HCT116 (cell line): ENCODE results near the gene ACTR3. TPM values are rescaled to one million over a fixed set of nuclear protein-coding genes. Genes with fewer than 3 reads are reported as not detected.

Experiments
- ATAC-seq: fragments of 200-7000 bp; cut with Tn5 transposase; 2 replicates; pipeline ENCODE4 v1.9.1; 2020; ENCODE audit warnings: mild to moderate bottlenecking, moderate library complexity
- BruUV-seq: library from RNA; stranded (reverse); fragments of 400-500 nt; replicated peaks from 2 replicates; lab custom pipeline; 2021; lab: Mats Ljungman, UMichigan
- CTCF ChIA-PET: fragments of 300-600 bp; sonication (Branson Sonifier 250); formaldehyde crosslinking; loops from one replicate; lab custom pipeline; 2021; ENCODE audit warnings: antibody characterized with exemption; lab: Charles Lee
- POLR2A ChIA-PET: fragments of 300-600, 350-600 bp; sonication (Branson Sonifier 250); formaldehyde crosslinking; loops from one replicate; lab custom pipeline; 2021; ENCODE audit warnings: antibody characterized with exemption; lab: Charles Lee
- RAD21 ChIA-PET, 2 experiments: fragments of 300-600 bp; sonication (Branson Sonifier 250); formaldehyde crosslinking; loops; one replicate each; lab custom pipeline; 2023; ENCODE audit warnings: low total read pairs in 2 of 2; ENCODE audit not compliant: uncharacterized antibody in 2 of 2, unreplicated experiment in 2 of 2, low non-redundant PET in 1 of 2; lab: Charles Lee
- DNase-seq: peaks from one replicate; pipeline ENCODE4 v3.0.0-alpha.2; 2010; ENCODE audit warnings: low read depth, low spot score
- H2AFZ ChIP-seq: fragments of 200-600 bp; shearing (Covaris generic), sonication (generic); 2 replicates; pipeline ENCODE4 v1.6.1; 2017; ENCODE audit warnings: low read depth, mixed run types, mixed read lengths, antibody characterized with exemption, low read length; ENCODE audit not compliant: poor library complexity, severe bottlenecking
- H3K27ac ChIP-seq: 2 replicates; pipeline ENCODE4 v1.5.1; 2012; ENCODE audit warnings: low read depth, low read length
- H3K27me3 ChIP-seq: fragments of 200-600 bp; sonication (generic); 2 replicates; pipeline ENCODE4 v1.6.1; 2016; ENCODE audit warnings: mixed run types, low read length, mixed read lengths; ENCODE audit not compliant: insufficient read depth
- H3K36me3 ChIP-seq, 2 experiments: fragments of 200-500 bp in 1 of 2; fragments of 200-600 bp in 1 of 2; sonication (Bioruptor generic) in 1 of 2; sonication (generic) in 1 of 2; 2 replicates each; pipeline versions ENCODE4 v1.5.1 to v1.6.1; 2014 to 2016; ENCODE audit warnings: low read length in 2 of 2, inconsistent platforms in 1 of 2, mixed read lengths in 1 of 2, mixed run types in 1 of 2; ENCODE audit not compliant: insufficient read depth in 2 of 2, control insufficient read depth in 1 of 2
- H3K4me1 ChIP-seq, 2 experiments: fragments of 200-600 bp in 1 of 2; sonication (generic) in 1 of 2; 2 replicates each; pipeline versions ENCODE4 v1.5.1 to v1.6.1; 2012 to 2017; ENCODE audit warnings: low read length in 2 of 2, inconsistent platforms in 1 of 2, mild to moderate bottlenecking in 1 of 2, mixed read lengths in 1 of 2, mixed run types in 1 of 2, moderate library complexity in 1 of 2; ENCODE audit not compliant: insufficient read depth in 2 of 2, control insufficient read depth in 1 of 2
- H3K4me2 ChIP-seq: fragments of 200-600 bp; sonication (generic); 2 replicates; pipeline ENCODE4 v1.6.1; 2017; ENCODE audit warnings: mixed run types, low read length, mixed read lengths
- H3K4me3 ChIP-seq, 2 experiments: fragments of 200-600 bp in 1 of 2; sonication (generic) in 1 of 2; replicated peaks in 1 of 2; 2 replicates each; pipeline ENCODE4 v1.5.1; 2011 to 2016; ENCODE audit warnings: low read length in 2 of 2, control low read depth in 1 of 2, low read depth in 1 of 2, mild to moderate bottlenecking in 1 of 2, mixed read lengths in 1 of 2, mixed run types in 1 of 2
- H3K79me2 ChIP-seq: fragments of 200-600 bp; sonication (generic); 2 replicates; pipeline ENCODE4 v1.6.1; 2017; ENCODE audit warnings: mild to moderate bottlenecking, mixed run types, low read length, moderate library complexity, mixed read lengths; ENCODE audit not compliant: insufficient read depth
- H3K9ac ChIP-seq: fragments of 200-600 bp; sonication (generic); 2 replicates; pipeline ENCODE4 v1.6.1; 2016; ENCODE audit warnings: low read length, mixed read lengths
- H3K9me2 ChIP-seq: fragments of 200-600 bp; sonication (generic), shearing (Covaris generic); 2 replicates; pipeline ENCODE4 v1.6.1; 2017; ENCODE audit warnings: mixed run types, mild to moderate bottlenecking, moderate library complexity; ENCODE audit not compliant: insufficient read depth
- H3K9me3 ChIP-seq, 2 experiments: fragments of 200-500 bp in 1 of 2; fragments of 200-600 bp in 1 of 2; sonication (Bioruptor generic) in 1 of 2; sonication (generic) in 1 of 2; 2 replicates each; pipeline ENCODE4 v1.6.1; 2014 to 2017; ENCODE audit warnings: low read length in 2 of 2, mixed read lengths in 2 of 2, inconsistent platforms in 1 of 2, low read depth in 1 of 2, mild to moderate bottlenecking in 1 of 2, mixed run types in 1 of 2, moderate library complexity in 1 of 2; ENCODE audit not compliant: control insufficient read depth in 1 of 2, insufficient read depth in 1 of 2
- H4K20me1 ChIP-seq: fragments of 200-600 bp; sonication (generic), shearing (Covaris generic); 2 replicates; pipeline ENCODE4 v1.6.1; 2017; ENCODE audit warnings: mixed run types, mild to moderate bottlenecking, moderate library complexity; ENCODE audit not compliant: insufficient read depth
- CBX3 ChIP-seq: IDR thresholded peaks from 2 replicates; pipeline ENCODE4 v1.6.1; 2012; ENCODE audit warnings: low read depth
- CEBPB ChIP-seq: IDR thresholded peaks from 2 replicates; pipeline ENCODE4 v1.6.1; 2012; ENCODE audit warnings: low read depth
- ELF1 ChIP-seq: IDR thresholded peaks from 2 replicates; pipeline ENCODE4 v1.6.1; 2012; ENCODE audit warnings: low read depth, borderline replicate concordance
- EZH2 ChIP-seq: fragments of 200-600 bp; sonication (generic); IDR thresholded peaks from 2 replicates; pipeline ENCODE4 v1.6.1; 2017; ENCODE audit warnings: antibody characterized with exemption, mixed run types
- EZH2phosphoT487 ChIP-seq: fragments of 200-600 bp; IDR thresholded peaks from 2 replicates; pipeline ENCODE4 v1.6.1; 2018; ENCODE audit warnings: antibody characterized with exemption, borderline replicate concordance
- FOSL1 ChIP-seq: IDR thresholded peaks from 2 replicates; pipeline ENCODE4 v1.6.1; 2012; ENCODE audit warnings: low read depth
- POLR2A ChIP-seq: IDR thresholded peaks from 2 replicates; pipeline ENCODE4 v1.7.0; 2011; ENCODE audit warnings: borderline replicate concordance; ENCODE audit not compliant: insufficient read depth, insufficient read length; ENCODE audit errors: extremely low read depth
- POLR2AphosphoS5 ChIP-seq: IDR thresholded peaks from 2 replicates; pipeline ENCODE4 v1.6.1; 2011; ENCODE audit warnings: mild to moderate bottlenecking, low read depth, low read length, moderate library complexity
- RAD21 ChIP-seq: IDR thresholded peaks from 2 replicates; pipeline ENCODE4 v1.6.1; 2012; ENCODE audit warnings: low read depth, mild to moderate bottlenecking
- SIN3A ChIP-seq: IDR thresholded peaks from 2 replicates; pipeline ENCODE4 v1.6.1; 2012; ENCODE audit warnings: low read depth
- SRF ChIP-seq: IDR thresholded peaks from 2 replicates; pipeline ENCODE4 v1.6.1; 2012; ENCODE audit warnings: low read depth
- TCF7L2 ChIP-seq: IDR thresholded peaks from 2 replicates; pipeline ENCODE4 v1.7.0; 2011; ENCODE audit warnings: borderline replicate concordance, inconsistent platforms; ENCODE audit not compliant: insufficient read depth, insufficient read length; ENCODE audit errors: extremely low read depth
- YY1 ChIP-seq: IDR thresholded peaks from 2 replicates; pipeline ENCODE4 v1.6.1; 2011; ENCODE audit warnings: low read length, low read depth, moderate library complexity, mild to moderate bottlenecking; ENCODE audit not compliant: insufficient replicate concordance; ENCODE audit errors: extremely low read depth
- ZNF274 ChIP-seq: fragments of 200-500 bp; sonication (Bioruptor generic); IDR thresholded peaks from 2 replicates; pipeline ENCODE4 v1.6.1; 2014; ENCODE audit warnings: mild to moderate bottlenecking, low read depth, low read length, inconsistent platforms
- intact Hi-C: fragments of 100-400 bp; cut with micrococcal nuclease; formaldehyde crosslinking; loops from 2 replicates; pipeline ENCODE4 v1.10.0; 2022
- total RNA-seq: library from RNA; stranded (reverse); gene quantifications from one replicate; pipeline ENCODE4 v1.2.1, GENCODE V29; 2021; ENCODE audit not compliant: unreplicated experiment
- TF ChIP-seq, protein P1 (sequence below): IDR thresholded peaks from 2 replicates; pipeline ENCODE4 v1.6.1; 2011; ENCODE audit warnings: mild to moderate bottlenecking, low read length, moderate library complexity; ENCODE audit not compliant: insufficient replicate concordance; ENCODE audit errors: extremely low read depth
- TF ChIP-seq, protein P2 (sequence below): IDR thresholded peaks from 2 replicates; pipeline ENCODE4 v1.6.1; 2012
- TF ChIP-seq, protein P3 (sequence below), 3 experiments: fragments of 200-600 bp in 1 of 3; sonication (generic) in 1 of 3; IDR thresholded peaks in 2 of 3; conservative IDR thresholded peaks in 1 of 3; 2 replicates each; pipeline ENCODE4 v1.5.1; 2012 to 2017; ENCODE audit warnings: low read depth in 2 of 3, low read length in 2 of 3, antibody characterized with exemption in 1 of 3, borderline replicate concordance in 1 of 3, control low read depth in 1 of 3, mild to moderate bottlenecking in 1 of 3, mixed read lengths in 1 of 3, mixed run types in 1 of 3, moderate library complexity in 1 of 3; ENCODE audit not compliant: insufficient read depth in 1 of 3

The ACTR3 gene
- total RNA-seq, 1 experiment from 2014 or later = 232 TPM

DNA sequence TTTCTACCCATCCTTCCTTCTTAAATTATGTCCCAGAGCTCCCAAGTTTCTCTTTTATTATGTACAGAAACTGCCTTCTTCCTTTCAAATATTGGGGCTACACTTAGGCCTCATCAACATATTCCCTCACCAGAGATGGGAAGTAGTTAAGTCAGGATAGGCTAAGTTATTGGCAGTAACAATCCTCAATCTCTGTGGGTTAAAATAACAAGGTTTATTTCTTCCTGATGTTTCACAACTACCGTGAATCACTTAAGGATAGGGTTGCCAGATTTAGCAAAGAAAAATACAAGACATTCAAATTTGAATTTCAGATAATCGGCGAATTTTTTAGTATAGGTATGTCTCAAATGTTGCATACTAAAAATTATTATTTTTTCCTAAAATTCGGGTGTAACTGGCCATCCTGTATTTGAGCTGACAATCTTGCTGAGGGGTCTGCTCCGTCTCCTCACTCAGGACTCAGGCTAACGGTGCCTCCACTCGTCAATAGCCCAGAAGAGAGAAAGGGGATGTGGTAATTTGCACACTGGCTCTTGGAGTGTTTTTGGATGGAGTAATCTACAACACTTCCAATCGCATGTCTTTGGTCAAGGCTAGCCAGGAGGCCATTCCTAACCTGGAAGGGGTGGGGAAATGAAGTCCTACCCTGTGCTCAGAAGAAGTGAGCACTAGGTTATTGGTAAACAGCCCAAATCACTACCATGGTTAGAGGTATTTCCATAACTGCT is 91.7 kb downstream of the ACTR3 start (continued):
- TF ChIP-seq, protein P1, sequence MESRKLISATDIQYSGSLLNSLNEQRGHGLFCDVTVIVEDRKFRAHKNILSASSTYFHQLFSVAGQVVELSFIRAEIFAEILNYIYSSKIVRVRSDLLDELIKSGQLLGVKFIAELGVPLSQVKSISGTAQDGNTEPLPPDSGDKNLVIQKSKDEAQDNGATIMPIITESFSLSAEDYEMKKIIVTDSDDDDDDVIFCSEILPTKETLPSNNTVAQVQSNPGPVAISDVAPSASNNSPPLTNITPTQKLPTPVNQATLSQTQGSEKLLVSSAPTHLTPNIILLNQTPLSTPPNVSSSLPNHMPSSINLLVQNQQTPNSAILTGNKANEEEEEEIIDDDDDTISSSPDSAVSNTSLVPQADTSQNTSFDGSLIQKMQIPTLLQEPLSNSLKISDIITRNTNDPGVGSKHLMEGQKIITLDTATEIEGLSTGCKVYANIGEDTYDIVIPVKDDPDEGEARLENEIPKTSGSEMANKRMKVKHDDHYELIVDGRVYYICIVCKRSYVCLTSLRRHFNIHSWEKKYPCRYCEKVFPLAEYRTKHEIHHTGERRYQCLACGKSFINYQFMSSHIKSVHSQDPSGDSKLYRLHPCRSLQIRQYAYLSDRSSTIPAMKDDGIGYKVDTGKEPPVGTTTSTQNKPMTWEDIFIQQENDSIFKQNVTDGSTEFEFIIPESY = no peak
- TF ChIP-seq, all 23 proteins: peak for 0

DNA sequence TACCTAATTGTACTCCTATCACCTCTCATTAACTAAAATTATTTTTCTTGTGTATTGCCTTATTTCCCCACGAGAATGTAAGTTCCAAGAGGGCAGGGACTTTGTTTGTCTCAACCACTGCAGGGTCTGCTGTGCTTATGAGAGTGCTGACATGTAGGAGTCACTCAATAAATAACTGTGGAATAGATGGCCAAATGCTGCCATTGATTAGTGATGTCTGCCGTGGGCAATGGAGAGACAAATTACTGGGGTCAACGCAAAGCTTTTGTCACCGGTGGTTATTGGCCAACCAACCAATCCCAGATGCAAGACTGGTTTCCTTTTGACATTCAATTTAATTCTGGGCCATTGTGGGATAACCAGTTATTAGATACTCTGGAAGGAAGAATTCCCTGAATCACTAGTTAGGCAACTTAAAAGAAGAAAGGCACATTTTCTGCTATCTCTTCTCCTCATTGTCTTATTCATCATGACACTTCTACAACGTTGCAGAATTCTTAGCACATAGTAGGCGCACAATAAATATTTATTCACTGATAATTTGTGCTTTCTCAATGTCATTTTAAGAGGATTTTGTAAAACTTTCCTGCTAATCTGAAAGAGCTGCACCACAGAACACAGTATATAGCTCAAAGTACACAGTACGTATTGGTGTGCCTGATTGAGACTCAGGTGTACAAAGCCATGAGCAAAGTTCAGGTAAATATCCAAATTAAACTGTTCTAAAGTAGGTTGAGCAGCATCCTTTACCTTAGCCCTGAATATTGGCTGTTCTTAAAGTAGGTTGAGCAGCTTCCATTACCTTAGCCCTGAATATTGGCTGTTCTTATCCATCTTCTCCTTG is 95.9 kb downstream of the ACTR3 start:
- no peak overlapping the region for H3K27ac ChIP-seq
- TF ChIP-seq POLR2A (no peak), CBX3 (no peak), EZH2 (no peak), SIN3A (no peak), YY1 (no peak), SRF (no peak), FOSL1 (no peak), POLR2AphosphoS5 (no peak), TCF7L2 (no peak), CEBPB (no peak), RAD21 (no peak), ELF1 (no peak), ZNF274 (no peak), EZH2phosphoT487 (no peak)
- TF ChIP-seq, protein P2, sequence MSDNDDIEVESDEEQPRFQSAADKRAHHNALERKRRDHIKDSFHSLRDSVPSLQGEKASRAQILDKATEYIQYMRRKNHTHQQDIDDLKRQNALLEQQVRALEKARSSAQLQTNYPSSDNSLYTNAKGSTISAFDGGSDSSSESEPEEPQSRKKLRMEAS = no peak
- TF ChIP-seq, protein P3, sequence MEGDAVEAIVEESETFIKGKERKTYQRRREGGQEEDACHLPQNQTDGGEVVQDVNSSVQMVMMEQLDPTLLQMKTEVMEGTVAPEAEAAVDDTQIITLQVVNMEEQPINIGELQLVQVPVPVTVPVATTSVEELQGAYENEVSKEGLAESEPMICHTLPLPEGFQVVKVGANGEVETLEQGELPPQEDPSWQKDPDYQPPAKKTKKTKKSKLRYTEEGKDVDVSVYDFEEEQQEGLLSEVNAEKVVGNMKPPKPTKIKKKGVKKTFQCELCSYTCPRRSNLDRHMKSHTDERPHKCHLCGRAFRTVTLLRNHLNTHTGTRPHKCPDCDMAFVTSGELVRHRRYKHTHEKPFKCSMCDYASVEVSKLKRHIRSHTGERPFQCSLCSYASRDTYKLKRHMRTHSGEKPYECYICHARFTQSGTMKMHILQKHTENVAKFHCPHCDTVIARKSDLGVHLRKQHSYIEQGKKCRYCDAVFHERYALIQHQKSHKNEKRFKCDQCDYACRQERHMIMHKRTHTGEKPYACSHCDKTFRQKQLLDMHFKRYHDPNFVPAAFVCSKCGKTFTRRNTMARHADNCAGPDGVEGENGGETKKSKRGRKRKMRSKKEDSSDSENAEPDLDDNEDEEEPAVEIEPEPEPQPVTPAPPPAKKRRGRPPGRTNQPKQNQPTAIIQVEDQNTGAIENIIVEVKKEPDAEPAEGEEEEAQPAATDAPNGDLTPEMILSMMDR (IDR thresholded peaks at IDR 0.05 in 2 of 3, conservative IDR thresholded peaks at IDR 0.05 in 1 of 3; ENCODE audit: borderline replicate concordance in 1 of 3, insufficient read depth in 1 of 3, low read depth in 2 of 3, low read length in 2 of 3) = no peak
- TF ChIP-seq, protein P1 = no peak

More for the DNA sequence above, 95.9 kb downstream of the ACTR3 start:
- no peaks in the 10 kb centered on the region for H3K9me3 ChIP-seq
- no peak overlapping the region for H3K4me2 ChIP-seq
- RAD21 ChIA-PET = no interaction called here
- no peaks in the 10 kb centered on the region for H3K27me3 ChIP-seq
- DNase-seq (no peak), ATAC-seq (no peak)
- no peaks in the 10 kb centered on the region for H3K36me3 ChIP-seq
- BruUV-seq = no TSS peak
- H4K20me1 ChIP-seq = no peaks in the 10 kb centered on the region
- POLR2A ChIA-PET = no interaction called here
- intact Hi-C loops = no loop called here
- H3K4me1 ChIP-seq = no peaks in the 10 kb centered on the region
- CTCF ChIA-PET = no interaction called here
- H3K9ac ChIP-seq = no peak overlapping the region
- H3K4me3 ChIP-seq = no peak overlapping the region
- H2AFZ ChIP-seq = no peak overlapping the region
- H3K9me2 ChIP-seq = no peaks in the 10 kb centered on the region
- no peaks in the 10 kb centered on the region for H3K79me2 ChIP-seq
